Heart left ventricle (tissue), 16 donors: ENCODE results near the gene TGFB1. TPM values are rescaled to one million over a fixed set of nuclear protein-coding genes. Genes with fewer than 3 reads are reported as not detected.

Experiments
- ATAC-seq, 4 donors: fragments of 200-7000 bp; cut with Tn5 transposase; one replicate each; pipeline ENCODE4 v1.9.1; 2020 to 2022; ENCODE audit warnings: moderate library complexity in 4 of 4, mild to moderate bottlenecking in 3 of 4, moderate number of reproducible peaks in 1 of 4
- DNase-seq, 5 donors: peaks; one replicate each; pipeline ENCODE4 v3.0.0-alpha.2; 2020
- H3K27ac ChIP-seq, 12 donors: fragments of 200-600 bp; sonication (generic) in 4 of 12; one replicate each; pipeline versions ENCODE4 v1.5.0 to v1.8.0; 2016 to 2022; ENCODE audit warnings: mild to moderate bottlenecking in 2 of 12
- H3K27me3 ChIP-seq, 9 donors: fragments of 200-600 bp; sonication (generic) in 2 of 9; one replicate each; pipeline versions ENCODE4 v1.5.1 to v1.8.0; 2016 to 2022; ENCODE audit warnings: mild to moderate bottlenecking in 3 of 9
- H3K36me3 ChIP-seq, 9 donors: fragments of 200-600 bp; sonication (generic) in 2 of 9; one replicate each; pipeline versions ENCODE4 v1.5.0 to v1.8.0; 2018 to 2022; ENCODE audit warnings: mild to moderate bottlenecking in 2 of 9
- H3K4me1 ChIP-seq, 12 donors: fragments of 200-600 bp; sonication (generic) in 4 of 12; one replicate each; pipeline versions ENCODE4 v1.5.0 to v1.8.0; 2016 to 2022; ENCODE audit warnings: mild to moderate bottlenecking in 3 of 12
- H3K4me3 ChIP-seq, 12 donors: fragments of 200-600 bp; sonication (generic) in 4 of 12; one replicate each; pipeline versions ENCODE4 v1.5.0 to v1.8.0; 2017 to 2022; ENCODE audit warnings: mild to moderate bottlenecking in 9 of 12, moderate library complexity in 4 of 12
- H3K9me3 ChIP-seq, 12 donors: fragments of 200-600 bp; sonication (generic) in 4 of 12; one replicate each; pipeline versions ENCODE4 v1.5.0 to v1.8.0; 2016 to 2022; ENCODE audit warnings: mild to moderate bottlenecking in 1 of 12
- POLR2A ChIP-seq, 2 donors: fragments of 450-650 bp; IDR thresholded peaks; one replicate each; pipeline ENCODE4 v1.6.1; 2017; ENCODE audit warnings: antibody characterized with exemption in 2 of 2, mild to moderate bottlenecking in 2 of 2, moderate library complexity in 2 of 2
- WGBS, 4 donors: extraction: QIAGEN DNeasy Blood & Tissue Kit in 2 of 4; methylation state at CpG; one replicate each; pipeline versions ENCODE4 v1.1.5 to v1.1.7; 2013 to 2018; 5-methylcytosine and 5-hydroxymethylcytosine counted together
- intact Hi-C, 10 donors: fragments of 100-400 bp; cut with DNase I; formaldehyde crosslinking; loops; one replicate each; pipeline versions ENCODE4 v1.11.1 to v1.14.2; 2022
- polyA plus RNA-seq, 2 donors: library from polyadenylated mRNA; stranded (reverse); fragments of 200-250 nt; gene quantifications; one replicate each; pipeline ENCODE4 v1.2.3, GENCODE V29; 2013
- total RNA-seq, 9 donors: library from RNA; depleted of rRNA in 2 of 9; stranded (reverse); fragments of >200 nt in 2 of 9; fragmentation: NEBNext Ultra II Directional in 3 of 9; extraction: Animal tissue kit (Norgen Biotek cat#: 25700) in 3 of 9; gene quantifications; one replicate each; pipeline versions ENCODE4 v1.1.0 to v1.2.4, GENCODE V29; 2016 to 2023
- TF ChIP-seq, protein P1 (sequence below), 12 donors: fragments of 200-600 bp; sonication (generic) in 4 of 12; IDR thresholded peaks; one replicate each; pipeline versions ENCODE4 v1.5.0 to v1.8.0; 2018 to 2022; ENCODE audit warnings: antibody characterized with exemption in 12 of 12, mild to moderate bottlenecking in 5 of 12
- donor health status: ischemic (EF 13 %, LVEDD 7.1; RV severe dilation, severe dysfunction).
- donor health status: healthy with polysubstance abuse.
- donor health status: DM: no; HTN: yes; CAD: no.
- donor health status: DM: no; HTN: no; CAD: no.
- donor health status: ischemic (EF 25% LVEDD 6.9; RV normal size, moderate dysfunction).
- donor health status: ischemic (EF 25% LVEDD 5.7; RV mildly dilated, moderate dysfunction).
- donor health status: healthy.
- donor health status: DM: yes; HTN: yes; CAD: no.
- donor health status: ischemic (EF 35%, LVEDD 5.7; RV mildly dilated, moderate dysfunction).
- donor health status: nonischemic (EF 11% LVEDD 7.7; RV severe dilation, severe dysfunction).
- donor health status: DM: yes; HTN: yes; CAD: no.
- donor health status: PGD.
- donor health status: ischemic (EF 29% LVEDD 5.4; RV normal size, mild dysfunction).
- donor health status: nonischemic (EF 23%, LVEDD 6.1; RV moderate dilation, normal function).

The TGFB1 gene
- total and polyA plus RNA-seq, 11 donors = 9.4 to 68.8 (median 13.9) TPM

DNA sequence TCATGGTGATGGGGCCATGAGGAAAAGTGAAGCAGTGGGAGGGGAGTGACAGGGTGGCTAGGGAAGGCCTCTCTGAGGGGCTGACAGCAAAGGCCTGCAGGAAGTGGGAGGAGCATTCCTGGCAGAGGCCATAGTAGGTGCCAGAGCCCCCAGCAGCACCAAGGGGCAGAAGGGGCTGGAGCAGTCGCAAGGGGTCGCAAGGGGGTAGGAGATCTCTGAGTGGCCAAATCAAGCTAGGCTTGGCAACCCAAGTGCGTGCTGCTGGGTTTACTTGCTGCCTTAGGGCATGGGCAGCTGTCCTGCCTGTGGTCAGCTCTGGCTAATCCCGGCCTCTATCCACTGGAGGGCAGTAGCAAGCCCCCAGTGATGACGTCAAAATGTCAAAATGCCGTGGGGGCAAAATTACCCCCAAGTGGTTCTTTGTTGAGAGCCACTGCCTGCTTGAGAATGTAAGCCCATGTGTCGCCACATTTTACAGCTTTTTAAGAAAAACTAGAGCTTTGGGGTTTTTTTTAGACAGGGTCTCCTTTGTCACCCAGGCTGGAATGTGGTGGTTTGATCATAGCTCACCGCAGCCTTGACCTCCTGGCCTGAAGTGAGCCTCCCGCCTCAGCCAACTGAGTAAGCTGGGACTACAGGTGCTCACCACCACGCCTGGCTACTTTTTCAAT, 32.0 kb downstream of the TGFB1 start:
- ATAC-seq = no peak
- 50 to 57% (median 51%) methylated on average over 9 to 10 of the region's 10 CpGs for WGBS, 4 donors
- intact Hi-C loops = loop anchor here in 6 of 10 donors (2.0 to 10.0 kb wide), 5 partner anchors 31 to 243 kb away; partner anchors contain the start of genes B3GNT8 (in 1 of the 6) and TGFB1 (in 1 of the 6)
- TF ChIP-seq, protein P1, sequence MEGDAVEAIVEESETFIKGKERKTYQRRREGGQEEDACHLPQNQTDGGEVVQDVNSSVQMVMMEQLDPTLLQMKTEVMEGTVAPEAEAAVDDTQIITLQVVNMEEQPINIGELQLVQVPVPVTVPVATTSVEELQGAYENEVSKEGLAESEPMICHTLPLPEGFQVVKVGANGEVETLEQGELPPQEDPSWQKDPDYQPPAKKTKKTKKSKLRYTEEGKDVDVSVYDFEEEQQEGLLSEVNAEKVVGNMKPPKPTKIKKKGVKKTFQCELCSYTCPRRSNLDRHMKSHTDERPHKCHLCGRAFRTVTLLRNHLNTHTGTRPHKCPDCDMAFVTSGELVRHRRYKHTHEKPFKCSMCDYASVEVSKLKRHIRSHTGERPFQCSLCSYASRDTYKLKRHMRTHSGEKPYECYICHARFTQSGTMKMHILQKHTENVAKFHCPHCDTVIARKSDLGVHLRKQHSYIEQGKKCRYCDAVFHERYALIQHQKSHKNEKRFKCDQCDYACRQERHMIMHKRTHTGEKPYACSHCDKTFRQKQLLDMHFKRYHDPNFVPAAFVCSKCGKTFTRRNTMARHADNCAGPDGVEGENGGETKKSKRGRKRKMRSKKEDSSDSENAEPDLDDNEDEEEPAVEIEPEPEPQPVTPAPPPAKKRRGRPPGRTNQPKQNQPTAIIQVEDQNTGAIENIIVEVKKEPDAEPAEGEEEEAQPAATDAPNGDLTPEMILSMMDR (IDR thresholded peaks at IDR 0.05) = peak; percentile 52 to 81 (median 67)
- TF ChIP-seq POLR2A (IDR thresholded peaks at IDR 0.05) = no peak
- H3K27ac ChIP-seq = peak overlapping the region; percentile 23 to 95 (median 89)
- H3K4me1 ChIP-seq = peaks cover 4 to 60% (median 54%) of the 10 kb centered on the region in 12 donors
- H3K9me3 ChIP-seq = no peaks in the 10 kb centered on the region
- peaks cover 3 to 61% (median 46%) of the 10 kb centered on the region in 9 donors for H3K36me3 ChIP-seq
- peak in 4 of 5 donors; percentile 50 to 60 (median 60) for DNase-seq
- no peak overlapping the region for H3K4me3 ChIP-seq
- no peaks in the 10 kb centered on the region for H3K27me3 ChIP-seq

DNA sequence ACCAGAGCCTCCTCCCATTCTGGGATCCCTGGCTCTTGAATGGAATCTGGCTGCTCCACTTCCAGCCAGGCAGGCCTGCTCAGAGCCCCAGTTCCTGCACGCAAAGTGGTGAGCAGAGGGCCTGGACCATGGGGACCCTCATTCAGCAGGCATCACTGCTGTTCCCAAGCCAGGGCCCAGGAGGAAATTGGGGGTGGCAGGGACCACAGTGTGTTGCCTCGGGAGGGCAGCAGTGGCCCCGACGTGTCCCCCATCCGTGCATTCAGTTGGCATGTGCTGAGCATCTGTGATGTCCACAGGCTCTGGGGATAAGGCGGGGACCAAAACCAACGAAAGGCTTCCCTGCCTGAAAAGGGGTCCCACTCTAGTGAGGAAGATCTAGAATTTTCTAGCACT, 32.5 kb downstream of the TGFB1 start:
- no peak for TF ChIP-seq POLR2A (IDR thresholded peaks at IDR 0.05)
- TF ChIP-seq, protein P1 (IDR thresholded peaks at IDR 0.05) = no peak
- intact Hi-C loops = loop anchor here in 6 of 10 donors (2.0 to 10.0 kb wide), 5 partner anchors 32 to 244 kb away; partner anchors contain the start of genes B3GNT8 (in 1 of the 6) and TGFB1 (in 1 of the 6)

DNA sequence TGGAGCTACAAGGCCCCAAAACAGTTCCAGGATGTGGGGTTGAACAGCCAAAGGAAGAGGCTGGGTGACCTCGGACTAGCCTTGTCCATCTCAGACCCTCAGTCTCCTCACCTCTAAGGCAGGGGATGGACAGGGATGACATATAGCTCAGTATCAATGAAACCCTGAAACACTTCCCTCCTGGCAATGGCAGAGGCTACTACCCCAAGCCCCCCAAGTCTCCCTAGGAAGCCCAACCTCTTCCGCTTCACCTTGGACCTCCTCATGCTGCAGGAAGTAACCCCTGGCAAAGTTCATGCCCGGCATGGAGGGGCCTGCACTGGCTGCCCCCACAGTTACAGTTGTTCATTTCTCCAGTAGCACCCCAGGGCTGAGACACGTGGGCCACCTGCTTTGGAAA, 33.2 kb downstream of the TGFB1 start:
- 82 to 91% (median 85%) methylated on average over 4 of the region's 4 CpGs for WGBS, 4 donors
- no peak overlapping the region for H3K4me3 ChIP-seq
- H3K9me3 ChIP-seq = no peaks in the 10 kb centered on the region
- H3K4me1 ChIP-seq = peaks cover 4 to 48% (median 43%) of the 10 kb centered on the region in 12 donors
- H3K27ac ChIP-seq = peak overlapping the region in 1 of 12 donors; percentile 73
- intact Hi-C loops = loop anchor here in 6 of 10 donors (2.0 to 10.0 kb wide), 5 partner anchors 32 to 244 kb away; partner anchors contain the start of genes B3GNT8 (in 1 of the 6) and TGFB1 (in 1 of the 6)
- DNase-seq = no peak
- no peak for TF ChIP-seq POLR2A (IDR thresholded peaks at IDR 0.05)
- TF ChIP-seq, protein P1 (IDR thresholded peaks at IDR 0.05) = no peak
- H3K36me3 ChIP-seq = peaks cover 3 to 72% (median 58%) of the 10 kb centered on the region in 9 donors
- no peaks in the 10 kb centered on the region for H3K27me3 ChIP-seq
- ATAC-seq = no peak

More for the DNA sequence above, 32.5 kb downstream of the TGFB1 start:
- Histone ChIP-seq H3K4me3 (no peak overlapping the region), H3K4me1 (peaks cover 4 to 55% (median 49%) of the 10 kb centered on the region in 12 donors), H3K27me3 (no peaks in the 10 kb centered on the region), H3K27ac (peak overlapping the region in 8 of 12 donors; percentile 22 to 95 (median 91)), H3K36me3 (peaks cover 3 to 66% (median 52%) of the 10 kb centered on the region in 9 donors), H3K9me3 (no peaks in the 10 kb centered on the region)
- ATAC-seq = no peak
- peak in 1 of 5 donors; percentile 46 for DNase-seq
- 63 to 85% (median 73%) methylated on average over 6 to 7 of the region's 7 CpGs for WGBS, 4 donors

DNA sequence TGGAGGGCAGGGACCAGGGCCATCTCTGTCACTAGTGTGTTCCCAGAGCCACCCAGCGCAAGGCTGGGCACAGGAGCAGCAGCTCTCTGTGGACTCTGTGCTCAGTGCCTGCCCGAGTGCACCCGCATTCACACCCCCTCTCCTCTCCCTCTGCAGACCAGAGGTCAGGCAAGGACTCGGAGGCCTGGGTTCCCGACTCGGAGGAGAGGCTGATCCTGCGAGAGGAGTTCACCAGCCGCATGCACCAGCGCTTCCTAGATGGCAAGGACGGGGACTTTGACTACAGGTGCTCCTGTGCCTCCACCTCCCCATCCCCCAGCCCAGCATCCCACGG, 33.6 kb downstream of the TGFB1 start:
- H3K9me3 ChIP-seq = no peaks in the 10 kb centered on the region
- TF ChIP-seq POLR2A (IDR thresholded peaks at IDR 0.05) = no peak
- no peaks in the 10 kb centered on the region for H3K27me3 ChIP-seq
- ATAC-seq (no peak), DNase-seq (no peak)
- H3K4me1 ChIP-seq = peaks cover 4 to 44% (median 39%) of the 10 kb centered on the region in 12 donors
- H3K36me3 ChIP-seq = peaks cover 3 to 76% (median 60%) of the 10 kb centered on the region in 9 donors
- intact Hi-C loops = loop anchor here in 6 of 10 donors (2.0 to 10.0 kb wide), 5 partner anchors 33 to 245 kb away; partner anchors contain the start of genes B3GNT8 (in 1 of the 6) and TGFB1 (in 1 of the 6)
- H3K27ac ChIP-seq = peak overlapping the region in 1 of 12 donors; percentile 73
- no peak overlapping the region for H3K4me3 ChIP-seq
- 78 to 88% (median 83%) methylated on average over 6 to 11 of the region's 11 CpGs for WGBS, 4 donors
